B cell (primary cell): Measurements from ENCODE around the gene PCDHGC3. TPM values are rescaled to one million over a fixed set of nuclear protein-coding genes. Genes with fewer than 3 reads are reported as not detected.

ENCODE experiments used
- ATAC-seq: fragments of 200-7000 bp; cut with Tn5 transposase; one replicate; pipeline ENCODE4 v1.10.0; 2021; ENCODE audit warnings: low read depth, mild to moderate bottlenecking, moderate number of reproducible peaks, moderate library complexity
- CTCF ChIA-PET: fragments of 350-600 bp; sonication (Branson Sonifier 250); formaldehyde crosslinking; loops from one replicate; lab custom pipeline; 2021; ENCODE audit warnings: antibody characterized with exemption, inconsistent platforms; lab: Charles Lee
- POLR2A ChIA-PET: fragments of 350-600 bp; sonication (Branson Sonifier 250); formaldehyde crosslinking; loops from one replicate; lab custom pipeline; 2021; ENCODE audit warnings: antibody characterized with exemption; lab: Charles Lee
- DNase-seq: peaks from one replicate; pipeline ENCODE4 v3.0.0; 2013
- H2AFZ ChIP-seq: 2 replicates; pipeline ENCODE4 v1.6.1; 2012; ENCODE audit warnings: mild to moderate bottlenecking, low read depth, low read length; ENCODE audit not compliant: insufficient read depth, poor library complexity, severe bottlenecking
- H3K27ac ChIP-seq, 2 donors: 1 replicate in 1 of 2; 2 replicates in 1 of 2; pipeline ENCODE4 v1.5.1; 2012 to 2013; ENCODE audit warnings: low read length in 2 of 2, mild to moderate bottlenecking in 2 of 2, moderate library complexity in 1 of 2
- H3K27me3 ChIP-seq, 4 experiments: fragments of 200-600 bp in 1 of 4; sonication (generic) in 1 of 4; replicated peaks in 1 of 4; 1 replicate in 2 of 4; 2 replicates in 2 of 4; pipeline versions ENCODE4 v1.6.1 to v1.7.0; 2013 to 2016; ENCODE audit warnings: low read length in 3 of 4, mild to moderate bottlenecking in 2 of 4, mixed read lengths in 1 of 4, moderate library complexity in 1 of 4; ENCODE audit not compliant: insufficient read depth in 4 of 4, control insufficient read depth in 3 of 4; ENCODE audit errors: control extremely low read depth in 1 of 4
- H3K36me3 ChIP-seq, 2 experiments: replicated peaks in 1 of 2; 1 replicate in 1 of 2; 2 replicates in 1 of 2; pipeline versions ENCODE4 v1.6.1 to v1.7.1; 2013; ENCODE audit warnings: low read length in 1 of 2; ENCODE audit not compliant: insufficient read depth in 2 of 2, control insufficient read depth in 1 of 2; ENCODE audit errors: control extremely low read depth in 1 of 2, extremely low read depth in 1 of 2
- H3K4me1 ChIP-seq, 2 donors: fragments of 200-600 bp in 1 of 2; sonication (generic) in 1 of 2; 1 replicate in 1 of 2; 2 replicates in 1 of 2; pipeline versions ENCODE4 v1.5.1 to v1.6.1; 2013 to 2017; ENCODE audit warnings: low read length in 2 of 2; ENCODE audit not compliant: control insufficient read depth in 2 of 2, insufficient read depth in 2 of 2
- H3K4me2 ChIP-seq: replicated peaks from 2 replicates; pipeline ENCODE3; 2012; ENCODE audit warnings: mild to moderate bottlenecking, low read depth, low read length; ENCODE audit not compliant: poor library complexity, severe bottlenecking
- H3K4me3 ChIP-seq, 5 experiments: fragments of 200-600 bp in 1 of 5; sonication (generic) in 1 of 5; 1 replicate in 3 of 5; 2 replicates in 2 of 5; pipeline versions ENCODE4 v1.5.1 to v1.7.0; 2011 to 2016; ENCODE audit warnings: low read length in 4 of 5, mild to moderate bottlenecking in 4 of 5, low read depth in 2 of 5, control low read depth in 1 of 5, moderate library complexity in 1 of 5; ENCODE audit not compliant: insufficient read depth in 1 of 5; ENCODE audit errors: control extremely low read depth in 1 of 5, extremely low read depth in 1 of 5
- H3K79me2 ChIP-seq: fragments of 200-600 bp; sonication (generic); one replicate; pipeline ENCODE4 v1.6.0; 2016; ENCODE audit warnings: low read length; ENCODE audit not compliant: control insufficient read depth, insufficient read depth
- H3K9ac ChIP-seq: fragments of 200-600 bp; sonication (generic); 2 replicates; pipeline ENCODE4 v1.6.1; 2017; ENCODE audit warnings: mild to moderate bottlenecking, low read length, moderate library complexity
- H3K9me3 ChIP-seq, 3 donors: one replicate each; pipeline versions ENCODE4 v1.6.1 to v1.7.1; 2013; ENCODE audit warnings: low read length in 2 of 3; ENCODE audit not compliant: control insufficient read depth in 2 of 3, insufficient read depth in 1 of 3; ENCODE audit errors: control extremely low read depth in 1 of 3
- H4K20me1 ChIP-seq: 2 replicates; pipeline ENCODE4 v1.6.0; 2012; ENCODE audit warnings: mild to moderate bottlenecking, low read length; ENCODE audit not compliant: insufficient read depth, control insufficient read depth, poor library complexity, severe bottlenecking
- H3K27ac Mint-ChIP-seq: one replicate; pipeline ENCODE4 v1.8.0; 2021; ENCODE audit warnings: mixed read lengths
- H3K27me3 Mint-ChIP-seq: one replicate; pipeline ENCODE4 v1.8.0; 2021; ENCODE audit warnings: mixed read lengths
- H3K4me1 Mint-ChIP-seq: one replicate; pipeline ENCODE4 v1.8.0; 2021; ENCODE audit warnings: mixed read lengths
- H3K4me3 Mint-ChIP-seq: one replicate; pipeline ENCODE4 v1.8.0; 2021; ENCODE audit warnings: mixed read lengths
- H3K9me3 Mint-ChIP-seq: one replicate; pipeline ENCODE4 v1.8.0; 2022; ENCODE audit warnings: mixed read lengths; ENCODE audit not compliant: insufficient read depth
- CTCF ChIP-seq: fragments of 200-600 bp; IDR thresholded peaks from one replicate; pipeline ENCODE4 v1.8.0; 2022; ENCODE audit warnings: antibody characterized with exemption, mild to moderate bottlenecking
- EZH2 ChIP-seq: IDR thresholded peaks from 2 replicates; pipeline ENCODE4 v1.6.1; 2012; ENCODE audit warnings: borderline replicate concordance, low read depth, mild to moderate bottlenecking, moderate library complexity, low read length; ENCODE audit not compliant: insufficient read depth, poor library complexity, severe bottlenecking
- WGBS: methylation state at CpG from one replicate; pipeline ENCODE4 v1.1.5; 2013; ENCODE audit warnings: missing lambda C conversion rate; ENCODE audit not compliant: insufficient coverage; 5-methylcytosine and 5-hydroxymethylcytosine counted together
- intact Hi-C: fragments of 100-400 bp; cut with micrococcal nuclease; formaldehyde crosslinking; loops from one replicate; pipeline ENCODE4 v1.10.0; 2022
- polyA plus RNA-seq: library from polyadenylated mRNA; depleted of rRNA; stranded (reverse); fragments of >200 nt; gene quantifications from 2 replicates; pipeline ENCODE4 v1.2.3, GENCODE V29; 2012
- total RNA-seq, 2 donors: library from RNA; stranded (reverse); fragments of 120-200 nt in 1 of 2; gene quantifications; 1 replicate in 1 of 2; 2 replicates in 1 of 2; pipeline versions ENCODE4 v1.2.3 to v1.2.4, GENCODE V29; 2013 to 2022

Gene PCDHGC3
- total and polyA plus RNA-seq, 2 donors (not counting 1 experiment from before 2014, with no cell fraction given): 0.88 to 2.0 TPM

GRCh38 chr5:141487131-141487530 is 11.4 kb downstream of the PCDHGC3 start:
- Histone ChIP-seq H3K4me3 (no peak overlapping the region), H3K4me2 (no peak overlapping the region), H3K27me3 (peaks cover 0 to 73% (median 37%) of the 10 kb centered on the region in 4 experiments), H3K79me2 (no peaks in the 10 kb centered on the region), H4K20me1 (no peaks in the 10 kb centered on the region), H3K36me3 (no peaks in the 10 kb centered on the region), H3K9ac (no peak overlapping the region), H3K4me1 (peaks cover 27 to 28% of the 10 kb centered on the region in 2 donors), H2AFZ (no peak overlapping the region), H3K27ac (no peak overlapping the region), H3K9me3 (peaks cover 0 to 23% (median 0%) of the 10 kb centered on the region in 3 donors)
- intact Hi-C loops: no loop called here
- WGBS: 87% methylated on average over 5 of the region's 7 CpGs
- ATAC-seq: no peak
- no peaks in the 10 kb centered on the region for H3K9me3 Mint-ChIP-seq
- no peak overlapping the region for H3K27ac Mint-ChIP-seq
- peaks cover 26% of the 10 kb centered on the region for H3K4me1 Mint-ChIP-seq
- POLR2A ChIA-PET: no interaction called here
- no peak for TF ChIP-seq CTCF
- no peak for TF ChIP-seq EZH2
- CTCF ChIA-PET: interaction anchor here (0.5 to 2.2 kb wide), 5 partner anchors 11 to 767 kb away, joined by 3 to 9 read pairs (median 6); partner anchors contain the start of gene PCDHGC3
- H3K4me3 Mint-ChIP-seq: no peak overlapping the region
- peaks cover 79% of the 10 kb centered on the region for H3K27me3 Mint-ChIP-seq
- no peak for DNase-seq
